NCI-H526 (cell line): ENCODE measurements around the gene BPIFB2.
"Not testable (repeated sequence)": the region's sequence is repeated elsewhere in the genome, so short reads cannot be mapped to it uniquely, and the experiment has no call there.

Experiments
- DNase-seq, 2 experiments: peaks; one replicate each; lab custom pipeline; 2025; lab: John Stamatoyannopoulos, UW

Gene BPIFB2

GRCh38 chr20:32970115-32970972, 37.2 kb upstream of the BPIFB2 start:
- DNase-seq = no peak

- DNase-seq = no peak
Observed at GRCh38 chr20:32970973-32971300, 36.6 kb upstream of the BPIFB2 start.

GRCh38 chr20:32971703-32972161, 35.8 kb upstream of the BPIFB2 start:
- no peak for DNase-seq

- no peak for DNase-seq
Observed at GRCh38 chr20:32972181-32973076, 35.1 kb upstream of the BPIFB2 start.

- DNase-seq = no peak
Observed at GRCh38 chr20:32973077-32973717, 34.3 kb upstream of the BPIFB2 start.

GRCh38 chr20:32974204-32975064, 33.1 kb upstream of the BPIFB2 start:
- not testable (repeated sequence) for DNase-seq

GRCh38 chr20:32975121-32975520, 32.4 kb upstream of the BPIFB2 start:
- DNase-seq = not testable (repeated sequence)

GRCh38 chr20:32975698-32976674, 31.5 kb upstream of the BPIFB2 start:
- DNase-seq = no peak

GRCh38 chr20:32976746-32977145, 30.8 kb upstream of the BPIFB2 start:
- no peak for DNase-seq

- DNase-seq = no peak
Observed at GRCh38 chr20:32977281-32978008, 30.1 kb upstream of the BPIFB2 start.

GRCh38 chr20:32978009-32978335, 29.5 kb upstream of the BPIFB2 start:
- DNase-seq = no peak

- DNase-seq = no peak
Observed at GRCh38 chr20:32979201-32979998, 28.1 kb upstream of the BPIFB2 start.

- DNase-seq = no peak
Observed at GRCh38 chr20:32980131-32980941, 27.2 kb upstream of the BPIFB2 start.

- no peak for DNase-seq
Observed at GRCh38 chr20:32980990-32981389, 26.5 kb upstream of the BPIFB2 start.

GRCh38 chr20:32982617-32983458, 24.7 kb upstream of the BPIFB2 start:
- no peak for DNase-seq

GRCh38 chr20:32983459-32984112, 23.9 kb upstream of the BPIFB2 start:
- DNase-seq = no peak
